DMS153 treated with DMSO at 0.1 percent for 48 hours (cell line): ENCODE results near the gene TMTC2.
"Not testable (repeated sequence)": the region's sequence is repeated elsewhere in the genome, so short reads cannot be mapped to it uniquely, and the experiment has no call there.

ENCODE experiments used
- DNase-seq: peaks from one replicate; lab custom pipeline; 2025; ENCODE audit not compliant: unreplicated experiment; lab: John Stamatoyannopoulos, UW

The TMTC2 gene

GRCh38 chr12:82725741-82726140 lies 39.0 kb downstream of the TMTC2 start:
- no peak for DNase-seq

GRCh38 chr12:82727886-82728285 lies 41.2 kb downstream of the TMTC2 start:
- no peak for DNase-seq

DNA sequence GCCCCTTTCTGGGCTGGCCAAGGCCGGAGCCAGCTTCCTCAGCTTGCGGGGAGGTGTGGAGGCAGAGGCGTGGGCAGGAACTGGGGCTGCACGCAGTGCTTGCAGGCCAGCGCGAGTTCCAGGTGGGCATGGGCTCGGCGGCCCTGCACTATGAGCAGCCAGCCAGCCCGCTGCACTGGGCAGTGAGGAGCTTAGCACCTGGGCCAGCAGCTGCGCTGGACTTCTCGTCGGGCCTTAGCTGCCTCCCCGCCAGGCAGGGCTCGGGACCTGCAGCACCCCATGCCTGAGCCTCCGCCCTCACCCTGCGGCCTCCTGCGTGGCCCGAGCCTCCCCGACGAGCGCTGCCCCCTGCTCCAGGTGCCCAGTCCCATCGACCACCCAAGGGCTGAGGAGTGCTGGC lies 42.0 kb downstream of the TMTC2 start:
- no peak for DNase-seq

DNA sequence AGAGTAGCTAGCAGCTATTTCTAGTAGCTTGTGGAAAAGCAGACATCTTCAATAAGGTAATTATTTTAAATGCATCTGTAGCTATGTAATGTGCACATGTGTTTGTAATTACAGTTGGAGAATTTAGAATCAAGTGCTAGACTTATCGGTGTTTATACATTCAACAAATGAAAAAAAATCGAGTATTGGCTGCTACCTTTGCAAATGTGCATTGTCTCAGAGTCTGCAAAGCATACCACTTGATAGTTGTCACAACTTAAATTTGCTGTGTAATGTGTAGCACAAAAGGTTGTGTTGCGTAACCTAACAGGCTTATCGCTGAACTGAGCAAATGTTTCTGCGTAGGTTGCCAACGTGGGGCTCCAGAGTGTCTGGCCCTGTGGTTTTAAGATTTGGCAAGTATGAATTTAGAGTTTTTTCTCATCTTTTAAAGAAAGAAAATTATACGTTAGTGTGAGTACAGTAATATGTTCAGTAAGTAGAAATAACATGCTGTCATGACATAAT lies 44.3 kb downstream of the TMTC2 start:
- no peak for DNase-seq

DNA sequence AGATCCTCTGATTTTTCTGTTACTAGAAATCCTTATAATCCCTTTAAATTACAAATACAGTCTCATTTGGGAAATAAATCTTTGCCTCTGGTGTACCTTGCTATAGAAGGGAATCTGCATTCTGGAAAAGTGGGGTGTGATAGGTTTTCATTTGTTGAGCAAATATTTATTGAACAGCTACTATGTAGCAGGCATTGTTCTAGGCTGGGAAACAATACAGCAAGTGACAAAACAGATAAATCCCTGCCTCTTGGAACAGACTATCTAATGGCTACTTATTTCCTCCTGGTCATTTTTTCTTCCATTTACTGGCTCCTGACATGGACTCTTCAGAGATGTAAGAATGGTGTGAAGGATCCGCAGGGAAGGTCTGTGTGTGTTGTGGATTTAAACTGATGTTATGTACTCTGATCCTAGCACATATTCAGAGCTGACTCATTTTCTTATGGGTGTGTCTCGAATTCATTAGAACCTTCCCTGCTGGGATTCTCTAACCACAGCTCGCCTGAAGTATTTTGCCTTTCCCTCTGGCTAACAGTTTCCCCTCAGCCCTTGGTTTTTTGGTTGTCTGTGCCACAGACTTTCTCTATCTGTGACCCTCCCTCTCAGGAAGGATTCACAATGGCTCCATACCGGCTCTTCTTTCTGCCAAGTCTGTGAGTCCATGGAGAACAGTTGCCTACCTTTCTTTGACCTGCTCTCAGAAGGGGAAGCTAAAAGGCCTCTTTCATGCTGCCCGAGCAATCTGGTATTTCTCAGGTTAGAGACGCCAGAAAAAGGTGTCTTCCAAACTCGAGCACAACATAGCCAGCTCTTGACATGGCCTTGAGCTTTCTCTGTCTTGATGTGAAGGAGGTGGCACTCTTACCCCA lies 53.7 kb downstream of the TMTC2 start:
- DNase-seq = no peak

DNA sequence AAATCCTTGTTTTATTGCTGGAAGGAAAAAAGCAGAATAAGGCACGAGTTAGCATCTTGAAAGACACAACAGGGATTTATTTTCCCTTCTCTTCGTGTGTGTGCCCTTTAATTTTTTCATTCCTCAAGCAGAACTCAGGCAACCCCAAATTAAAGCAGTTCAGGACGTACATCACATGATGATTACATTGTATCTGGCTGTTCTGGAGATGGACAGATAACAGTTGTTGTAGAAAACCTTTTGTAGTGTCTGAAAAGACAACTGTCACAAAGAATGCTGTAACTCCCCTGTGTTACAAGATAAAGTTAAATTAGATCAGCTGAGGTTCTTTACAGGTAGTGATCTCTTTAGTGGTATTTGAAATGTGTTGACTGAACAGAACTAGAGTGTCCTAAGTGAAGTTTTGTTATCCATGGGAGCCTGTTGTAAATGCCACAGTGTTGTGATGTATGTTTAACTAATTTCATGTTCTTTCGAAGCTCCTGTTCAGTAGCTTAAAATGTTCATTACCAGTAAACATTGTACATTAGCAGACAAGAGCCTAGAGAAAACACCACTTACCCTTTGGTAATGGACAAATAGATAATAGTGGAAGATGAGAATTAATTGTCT lies 58.5 kb downstream of the TMTC2 start:
- DNase-seq = no peak

DNA sequence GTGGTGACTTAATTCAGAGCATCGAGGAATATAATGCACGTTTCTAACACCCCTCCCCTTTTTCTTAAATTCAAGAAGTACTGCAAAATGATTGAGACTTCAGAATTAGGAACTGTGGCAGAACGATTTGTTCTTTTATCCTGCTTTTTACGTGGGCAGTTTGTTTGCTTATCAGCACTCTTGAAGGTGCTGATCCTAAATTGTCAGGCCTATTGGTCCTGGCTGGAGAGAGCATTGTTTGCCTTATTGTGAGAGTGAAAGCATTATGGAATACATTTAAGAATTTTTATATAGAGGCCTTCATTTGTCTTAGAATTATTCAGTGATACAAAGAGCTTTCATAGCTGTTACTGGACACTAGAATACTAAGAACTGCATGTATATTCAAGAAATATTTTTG lies 59.1 kb downstream of the TMTC2 start:
- no peak for DNase-seq

GRCh38 chr12:82746668-82747067 lies 60.0 kb downstream of the TMTC2 start:
- no peak for DNase-seq

DNA sequence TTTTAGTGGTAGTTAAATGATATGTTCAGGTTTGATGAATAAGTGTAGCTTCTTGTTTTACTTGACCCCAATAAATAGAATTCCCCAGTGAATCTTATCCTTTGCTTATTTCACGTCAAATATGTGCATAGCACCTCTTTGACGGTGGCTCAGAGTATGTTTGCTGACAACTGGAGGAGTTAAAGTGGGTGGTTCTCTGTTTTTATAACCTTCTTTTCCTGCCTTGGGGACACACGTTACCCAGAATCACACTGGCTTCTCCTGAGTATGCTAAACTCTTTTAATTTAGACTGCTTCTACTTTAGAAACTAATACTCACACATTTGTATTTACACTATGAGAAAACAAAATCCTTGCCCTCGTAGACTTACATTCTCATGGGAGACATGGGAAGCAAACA lies 62.3 kb downstream of the TMTC2 start:
- DNase-seq = no peak

DNA sequence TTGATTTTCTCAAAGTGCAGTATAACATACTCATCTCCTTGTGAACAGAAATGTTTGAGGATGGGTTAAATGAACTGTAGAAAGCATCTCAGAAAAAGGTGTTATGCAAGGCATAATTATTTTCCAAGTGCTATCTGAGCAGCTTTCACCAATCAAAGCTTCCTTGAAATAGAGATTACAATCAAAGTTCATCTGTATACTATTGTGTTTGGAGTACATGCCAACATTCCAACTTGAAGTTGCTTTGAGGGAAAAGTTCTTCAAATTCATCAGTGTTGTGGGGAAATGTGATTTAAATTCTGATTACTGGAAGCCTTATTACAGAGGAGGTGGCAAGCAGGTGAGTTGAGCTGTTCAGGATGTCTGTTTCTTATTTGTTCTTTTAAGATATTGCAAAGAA lies 68.2 kb downstream of the TMTC2 start:
- no peak for DNase-seq

GRCh38 chr12:82756303-82756702 lies 69.6 kb downstream of the TMTC2 start:
- DNase-seq = no peak

DNA sequence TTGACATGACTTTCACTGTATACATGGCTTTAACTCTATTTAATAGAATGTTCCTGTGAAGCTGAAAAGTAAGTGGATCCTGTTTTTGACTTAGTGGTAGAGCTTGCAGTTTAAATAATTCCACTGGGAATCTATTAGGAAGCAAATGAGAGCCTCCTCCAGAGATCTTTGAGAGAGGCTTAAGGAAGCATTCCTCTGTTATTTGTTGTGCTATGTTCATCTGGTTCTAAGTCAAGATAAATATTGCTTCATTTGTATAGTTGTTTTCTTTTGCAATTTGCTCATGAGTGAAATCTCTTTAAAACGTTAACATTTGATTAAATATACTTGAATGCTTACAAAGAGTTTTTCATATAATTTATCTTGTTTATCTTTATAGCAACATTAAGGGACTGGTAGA lies 70.4 kb downstream of the TMTC2 start:
- DNase-seq = no peak

GRCh38 chr12:82757656-82758055 lies 71.0 kb downstream of the TMTC2 start:
- no peak for DNase-seq

- no peak for DNase-seq
Observed at GRCh38 chr12:82758749-82759330, 72.1 kb downstream of the TMTC2 start.

DNA sequence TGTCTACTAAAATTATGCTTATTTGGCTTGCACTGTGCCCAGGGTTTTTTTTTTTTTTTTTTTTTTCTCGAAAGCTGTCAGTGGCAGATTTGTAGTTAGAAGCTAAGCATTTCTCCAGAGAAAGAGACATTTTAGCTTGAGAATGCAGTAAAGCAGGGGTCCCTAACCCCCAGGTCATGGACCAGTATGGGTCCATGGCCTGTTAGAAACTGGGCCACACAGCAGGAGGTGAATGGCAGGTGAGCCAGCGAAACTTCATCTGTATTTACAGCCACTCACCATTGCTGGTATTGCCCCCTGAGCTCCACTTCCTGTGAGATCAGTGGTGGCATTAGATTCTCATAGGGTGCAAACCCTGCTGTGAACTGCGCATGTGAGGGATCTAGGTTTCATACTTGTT lies 73.7 kb downstream of the TMTC2 start:
- DNase-seq = no peak

DNA sequence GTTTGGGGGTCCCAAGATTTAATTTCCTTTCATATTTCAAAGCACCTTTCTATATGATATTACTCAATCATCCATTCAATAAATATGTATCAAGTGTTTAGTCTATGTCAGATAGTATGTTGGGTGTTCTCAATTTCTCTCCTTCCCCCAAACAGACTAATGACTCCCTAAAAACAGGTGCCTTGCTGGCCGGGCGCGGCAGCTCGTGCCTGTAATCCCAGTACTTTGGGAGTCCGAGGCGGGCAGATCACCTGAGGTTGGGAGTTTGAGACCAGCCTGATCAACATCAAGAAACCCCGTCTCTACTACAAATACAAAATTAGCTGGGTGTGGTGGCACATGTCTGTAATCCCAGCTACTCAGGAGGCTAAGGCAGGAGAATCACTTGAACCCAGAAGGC lies 78.5 kb downstream of the TMTC2 start:
- not testable (repeated sequence) for DNase-seq

GRCh38 chr12:82765971-82766705 lies 79.4 kb downstream of the TMTC2 start:
- no peak for DNase-seq

GRCh38 chr12:82774666-82775065 lies 88.0 kb downstream of the TMTC2 start:
- DNase-seq = no peak

DNA sequence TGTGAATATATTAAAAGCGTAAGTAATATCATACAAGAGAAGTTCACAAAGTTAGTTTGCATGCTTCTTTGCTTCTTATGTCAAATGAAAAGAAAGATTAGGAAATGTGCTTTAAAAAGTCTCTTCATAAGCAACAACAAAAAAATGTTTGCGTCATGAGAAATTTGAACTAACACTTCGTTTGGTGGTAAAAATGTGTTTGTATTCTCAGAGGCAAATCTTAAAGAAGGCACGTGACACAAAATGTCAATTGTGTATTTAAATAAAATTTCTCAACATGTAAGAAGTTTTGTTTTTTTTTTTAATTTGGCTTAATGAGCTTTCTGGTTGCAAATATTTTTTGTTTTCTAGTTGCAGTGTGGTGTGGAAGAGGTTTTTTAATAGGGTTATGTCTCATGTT lies 93.8 kb downstream of the TMTC2 start:
- no peak for DNase-seq

GRCh38 chr12:82781309-82781997 lies 94.7 kb downstream of the TMTC2 start:
- DNase-seq = no peak

- no peak for DNase-seq
Observed at GRCh38 chr12:82783435-82783834, 96.7 kb downstream of the TMTC2 start.
